GM21390 (cell line): ENCODE measurements around the gene CRY2.
A peak's percentile ranks its signal among the peaks of the same experiment; 100 is the strongest.

Experiments used
- ATAC-seq: cut with Tn5 transposase; IDR thresholded peaks from one replicate; pipeline ENCODE4 v1.9.1; 2021; ENCODE audit not compliant: unreplicated experiment

Gene CRY2

DNA sequence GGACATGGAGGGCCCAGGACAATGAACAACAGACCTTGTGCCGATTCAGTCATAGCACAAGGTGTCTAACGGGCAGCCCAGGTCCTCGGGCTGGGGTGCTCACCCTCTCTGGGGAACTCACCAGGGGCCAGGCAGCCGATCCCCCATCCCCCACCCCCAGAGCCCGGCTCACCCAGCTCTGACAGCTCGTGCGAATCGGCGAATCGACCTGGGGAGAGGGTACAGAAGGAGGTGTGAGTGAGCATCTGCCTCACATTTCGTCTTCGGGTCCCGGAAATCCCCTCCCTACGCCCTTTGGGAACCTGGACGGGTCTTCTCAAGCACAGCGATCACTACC is 70.0 kb downstream of the CRY2 start:
- no peak for ATAC-seq

DNA sequence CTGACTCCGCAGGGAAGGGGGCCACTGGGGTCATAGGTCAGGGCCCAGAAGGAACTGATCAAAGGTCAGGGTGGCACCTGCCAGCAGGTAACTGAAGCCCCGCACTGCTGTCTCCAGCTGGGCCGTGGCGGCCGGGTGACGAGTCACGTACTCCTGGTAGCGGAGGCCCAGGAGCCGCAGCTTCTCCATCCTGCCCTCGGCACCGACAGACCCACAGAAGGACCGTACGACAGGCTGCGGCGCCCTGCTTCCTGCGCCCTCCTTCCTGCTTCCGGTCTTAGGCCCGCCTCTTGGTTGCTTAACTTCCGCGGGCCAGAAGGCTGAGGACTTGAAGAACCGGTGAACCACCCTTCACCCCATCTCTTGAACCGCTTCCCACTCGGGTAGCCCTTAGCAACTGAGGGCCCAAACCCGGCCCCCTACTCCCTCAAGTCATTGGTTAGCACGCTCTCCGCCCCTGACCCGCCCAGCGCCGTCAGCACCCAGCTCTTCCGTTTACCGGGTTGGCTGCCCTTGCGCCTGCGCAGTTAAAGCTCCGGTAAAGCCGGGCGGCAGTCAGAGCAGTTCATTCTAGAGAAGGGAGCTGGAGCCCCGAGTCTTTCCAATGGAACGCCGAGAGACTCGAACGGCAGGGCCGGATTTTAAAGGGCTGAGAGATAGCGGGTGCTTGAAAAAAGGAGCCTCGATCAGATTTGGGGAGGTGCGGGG is 70.5 kb downstream of the CRY2 start, which contains the start of gene PEX16:
PEX16 (minus strand) TSS at position 255 of the 708 bp plus-strand sequence; CDS start at position 189, 66 bp downstream.
- ATAC-seq, result peak; percentile 87

DNA sequence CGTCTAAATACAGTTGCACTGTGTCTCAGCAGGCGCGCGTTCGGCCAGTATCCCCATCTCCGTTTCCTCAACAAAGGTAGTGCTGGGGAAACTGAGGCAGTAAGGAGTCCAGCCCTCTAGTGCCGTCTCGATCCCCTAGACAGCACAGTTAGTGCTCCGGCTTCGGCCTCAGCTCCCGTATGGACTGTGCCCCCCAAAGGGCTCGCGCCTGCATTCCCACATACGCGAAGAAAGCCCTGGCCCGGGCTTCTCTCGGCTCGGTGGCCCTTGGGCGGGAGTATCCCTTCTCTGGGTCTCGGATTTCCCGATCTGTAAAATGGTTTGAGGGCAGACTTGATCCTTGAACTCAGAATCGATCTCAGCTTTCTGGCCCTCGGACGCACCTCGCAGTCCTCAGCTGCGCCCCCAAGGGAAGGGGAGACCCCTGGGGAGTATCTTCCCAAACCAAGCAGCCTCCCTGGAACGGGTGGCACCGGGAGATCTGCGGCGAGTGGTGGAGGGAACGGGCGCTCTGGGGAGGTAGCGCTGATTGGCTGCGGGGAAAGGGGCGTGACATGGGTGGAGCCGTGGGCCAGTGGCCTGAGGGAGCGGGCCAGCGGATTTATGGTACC is 71.2 kb downstream of the CRY2 start:
- ATAC-seq, result peak; percentile 38

DNA sequence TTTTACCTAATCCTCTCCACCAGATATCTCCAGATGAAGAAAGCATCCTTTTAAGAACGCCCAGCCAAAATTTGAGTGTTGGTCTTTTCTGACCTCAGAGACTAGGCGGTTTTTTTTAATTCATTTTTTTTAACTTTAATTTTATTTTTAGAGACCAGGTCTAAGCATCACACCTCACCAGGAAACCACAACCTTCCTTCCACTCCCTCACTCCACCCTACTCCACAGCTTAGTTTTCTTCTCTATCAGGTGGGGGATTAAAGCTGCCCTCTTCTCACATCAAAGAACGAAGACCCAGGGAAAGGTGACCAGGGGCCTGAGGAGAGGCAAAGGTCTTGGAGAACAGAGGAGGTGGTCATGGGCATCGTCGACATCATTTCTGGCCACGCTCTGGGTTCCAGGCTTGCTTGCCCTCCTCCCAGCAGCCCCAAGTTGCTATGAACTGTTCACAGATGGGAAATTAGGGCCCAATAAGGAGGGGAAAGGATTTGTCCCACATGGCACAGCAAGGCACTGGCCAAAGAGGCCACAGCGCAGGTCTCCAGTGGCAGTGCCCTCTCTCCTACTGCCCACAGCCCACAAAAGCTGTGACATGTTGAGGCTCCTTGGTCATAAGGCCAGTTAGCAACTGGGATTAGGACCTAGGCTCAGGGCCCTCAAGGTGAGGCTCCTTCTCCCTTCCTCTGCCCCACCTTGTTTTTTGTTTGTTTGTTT is 71.8 kb downstream of the CRY2 start:
- ATAC-seq, result no peak

DNA sequence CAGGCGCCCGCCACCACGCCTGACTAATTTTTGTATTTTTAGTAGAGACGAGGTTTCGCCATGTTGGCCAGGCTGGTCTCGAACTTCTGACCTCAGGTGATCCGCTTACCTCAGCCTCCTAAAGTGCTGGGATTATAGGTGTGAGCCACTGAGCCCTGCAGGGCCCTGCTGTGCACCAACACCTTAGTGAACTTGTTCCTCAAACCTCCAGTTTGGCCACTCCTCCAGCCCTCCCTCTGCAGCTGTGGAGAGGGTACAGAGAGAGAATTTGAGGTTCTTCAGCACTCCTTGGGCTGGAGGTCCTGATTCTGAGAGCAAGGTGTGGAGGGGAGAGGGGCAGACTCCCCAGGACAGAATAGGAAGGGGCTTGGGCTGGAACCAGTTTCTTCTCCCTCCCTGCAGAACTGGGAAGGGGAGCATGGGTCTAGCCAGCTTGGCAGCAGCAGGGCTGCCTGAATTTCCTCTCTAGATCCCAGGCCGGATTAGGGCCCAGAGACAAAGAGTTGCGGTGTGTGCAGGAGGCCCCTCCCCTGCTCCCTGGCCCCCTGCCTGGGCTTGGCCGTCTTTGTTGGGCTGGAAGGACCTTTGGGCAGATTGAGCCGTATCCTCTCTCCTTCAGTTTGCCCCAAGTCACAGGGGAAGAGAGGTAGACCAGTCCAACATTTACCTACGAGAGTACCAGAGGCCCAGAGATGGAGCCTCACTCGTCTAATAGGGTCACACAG is 72.7 kb downstream of the CRY2 start:
- no peak for ATAC-seq

DNA sequence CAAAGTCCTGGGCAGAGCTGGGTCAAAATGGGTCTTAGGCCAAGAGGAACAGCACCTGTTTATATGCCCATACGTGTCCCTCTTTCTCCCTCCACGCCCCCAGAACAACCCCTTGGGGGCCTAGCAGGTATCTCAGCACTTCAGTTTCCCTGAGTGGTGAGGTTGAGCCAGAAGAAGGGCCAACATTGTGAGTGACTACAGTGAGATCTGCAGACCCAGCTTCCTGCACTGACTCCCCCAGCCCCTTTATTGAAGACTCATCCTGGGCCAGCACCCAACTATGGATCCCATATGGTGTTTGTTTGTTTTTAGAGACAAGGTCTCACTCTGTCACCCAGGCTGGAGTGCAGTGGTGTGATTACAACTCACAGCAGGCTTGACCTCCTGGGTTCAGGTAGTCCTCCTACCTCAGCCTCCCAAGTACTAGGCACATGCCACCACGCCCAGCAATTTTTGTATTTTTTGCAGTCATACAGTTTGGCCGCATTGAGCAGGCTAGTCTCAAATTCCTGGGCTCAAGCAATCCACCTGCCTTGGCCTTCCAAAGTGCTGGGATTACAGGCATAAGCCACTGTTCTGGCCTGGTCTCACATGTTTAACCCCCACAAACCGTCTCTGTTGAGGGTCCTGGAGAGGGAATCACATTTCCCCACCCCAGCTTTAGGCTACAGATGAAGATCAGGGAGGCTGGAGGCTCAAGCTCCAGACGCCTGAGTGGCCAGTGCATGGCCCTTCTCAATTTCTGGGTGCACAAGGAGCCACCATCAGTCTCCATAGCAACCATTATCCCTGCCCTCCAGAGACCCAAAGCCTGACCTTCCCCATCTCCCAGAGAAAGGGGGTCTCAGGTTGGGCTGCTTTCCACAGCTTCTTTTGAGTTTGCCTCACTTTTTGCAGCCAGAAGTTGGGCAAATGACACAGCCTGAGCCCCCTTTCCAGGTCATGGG is 73.5 kb downstream of the CRY2 start:
- ATAC-seq, result no peak

DNA sequence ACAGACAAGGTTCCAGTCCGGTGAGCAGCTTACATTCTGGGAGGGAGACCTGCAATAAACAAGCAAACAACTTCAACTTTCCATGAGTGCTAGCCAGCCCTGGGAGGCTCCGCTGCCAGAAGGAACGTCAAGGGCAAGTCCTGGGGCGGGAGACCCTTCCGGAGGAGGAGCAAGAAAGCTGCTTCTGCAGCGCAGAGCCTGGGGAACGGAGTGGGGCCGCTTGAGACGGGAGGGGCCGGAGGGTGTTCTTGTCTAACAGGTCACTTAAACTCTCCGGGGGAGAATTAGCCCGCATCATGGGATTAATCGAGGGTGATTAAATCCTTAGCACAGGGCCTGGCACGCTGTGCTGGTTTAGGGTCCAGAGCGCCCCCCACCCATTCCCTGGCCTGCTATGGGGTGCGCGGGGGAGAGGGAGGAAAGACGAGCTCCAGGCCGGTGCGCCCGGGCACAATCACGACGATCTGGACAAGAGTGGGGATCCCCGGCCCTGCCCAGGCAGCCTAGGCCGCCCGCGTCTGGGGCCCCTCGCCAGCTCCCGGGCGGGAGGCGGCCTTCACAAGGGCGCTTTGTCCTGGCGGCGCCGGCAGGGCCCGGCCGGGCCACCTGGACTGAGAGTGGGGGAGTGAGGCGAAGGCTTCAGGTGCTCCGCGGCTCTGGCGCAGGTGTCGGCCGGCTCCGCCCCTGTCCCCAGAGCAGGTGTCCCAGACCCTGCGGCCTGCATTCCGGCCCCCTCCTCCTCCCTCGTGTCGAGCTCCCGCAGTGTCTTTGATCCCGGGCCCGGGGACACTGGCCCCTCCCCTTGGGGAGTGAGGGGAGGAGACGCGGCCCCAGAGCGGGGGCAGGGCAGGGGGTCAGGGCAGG is 74.5 kb downstream of the CRY2 start:
- no peak for ATAC-seq

DNA sequence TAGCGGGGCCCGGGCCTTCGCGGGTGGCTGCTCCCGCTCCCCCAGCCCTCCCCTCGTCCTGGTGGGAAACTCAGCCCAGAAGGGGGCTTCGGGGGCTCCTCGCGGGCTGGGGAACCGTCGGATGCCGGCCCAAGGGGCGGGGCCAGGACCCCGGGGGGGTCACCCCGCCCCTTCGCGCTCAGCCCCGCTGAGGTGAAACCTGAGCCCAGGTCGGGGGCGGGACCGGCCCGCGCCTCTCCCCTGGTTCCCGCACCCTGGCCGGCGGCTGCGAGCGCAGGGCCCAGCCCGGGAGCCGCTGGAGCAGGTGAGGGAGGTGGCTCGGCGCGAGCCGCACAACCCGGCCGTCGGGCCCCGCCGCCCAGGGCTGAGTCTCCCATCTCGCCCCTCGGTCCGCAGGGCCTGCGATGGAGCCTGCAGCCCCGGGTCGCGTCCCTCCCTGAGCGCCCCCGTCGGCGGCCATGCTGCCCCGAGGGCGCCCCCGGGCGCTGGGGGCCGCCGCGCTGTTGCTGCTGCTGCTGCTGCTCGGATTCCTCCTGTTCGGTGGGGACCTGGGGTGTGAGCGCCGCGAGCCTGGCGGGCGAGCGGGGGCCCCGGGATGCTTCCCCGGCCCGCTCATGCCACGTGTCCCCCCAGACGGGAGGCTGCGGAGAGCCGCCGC is 75.3 kb downstream of the CRY2 start, which contains the start of gene LARGE2:
LARGE2 (plus strand) TSS at position 232 of the 658 bp plus-strand sequence; CDS start at position 459, 227 bp downstream.
- ATAC-seq, result no peak

DNA sequence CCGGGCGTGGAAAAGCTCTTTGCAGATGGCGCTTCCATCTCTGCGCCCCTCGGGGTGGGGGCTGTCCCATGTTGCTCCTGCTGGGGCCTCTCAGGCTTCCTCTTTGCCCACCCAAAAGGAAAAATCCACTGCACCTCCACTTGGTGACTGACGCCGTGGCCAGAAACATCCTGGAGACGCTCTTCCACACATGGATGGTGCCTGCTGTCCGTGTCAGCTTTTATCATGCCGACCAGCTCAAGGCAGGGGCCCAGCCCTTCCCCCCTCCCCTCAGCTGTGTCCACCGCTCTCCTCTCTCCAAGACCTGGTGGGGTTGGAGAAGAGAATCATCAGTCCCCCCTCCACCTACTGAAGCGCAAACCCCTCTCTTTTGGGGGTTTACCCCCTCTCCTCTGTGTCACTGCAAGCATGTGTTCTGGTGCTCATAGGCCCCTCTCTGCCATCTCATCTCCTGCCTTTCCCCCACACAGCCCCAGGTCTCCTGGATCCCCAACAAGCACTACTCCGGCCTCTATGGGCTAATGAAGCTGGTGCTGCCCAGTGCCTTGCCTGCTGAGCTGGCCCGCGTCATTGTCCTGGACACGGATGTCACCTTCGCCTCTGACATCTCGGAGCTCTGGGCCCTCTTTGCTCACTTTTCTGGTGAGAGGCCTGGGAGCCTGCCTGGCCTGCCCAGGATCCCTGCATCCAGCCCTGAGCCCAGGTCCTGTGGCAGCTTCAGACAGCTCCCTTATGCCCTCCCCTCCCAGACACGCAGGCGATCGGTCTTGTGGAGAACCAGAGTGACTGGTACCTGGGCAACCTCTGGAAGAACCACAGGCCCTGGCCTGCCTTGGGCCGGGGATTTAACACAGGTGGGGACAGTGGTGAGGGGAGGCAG is 77.0 kb downstream of the CRY2 start:
- no peak for ATAC-seq

DNA sequence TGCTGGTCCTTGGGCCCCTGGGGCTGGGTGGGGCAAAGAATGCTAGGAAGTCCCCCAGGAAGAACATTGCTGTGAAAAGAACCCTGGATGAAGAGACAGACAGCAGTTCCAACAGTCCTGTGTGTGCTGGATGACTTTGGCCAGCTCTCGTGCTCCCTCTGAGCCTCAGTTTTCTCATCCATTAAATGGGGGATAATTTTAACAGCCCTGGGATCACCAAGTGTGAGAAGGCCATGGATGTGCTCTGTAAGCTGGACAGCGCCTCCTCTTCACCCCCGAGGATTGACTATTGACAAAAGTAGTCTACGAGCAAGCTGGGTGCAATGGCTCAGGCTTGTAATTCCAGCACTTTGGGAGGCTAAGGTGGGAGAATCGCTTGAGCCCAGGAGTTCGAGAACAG is 77.7 kb downstream of the CRY2 start:
- ATAC-seq, result no peak

DNA sequence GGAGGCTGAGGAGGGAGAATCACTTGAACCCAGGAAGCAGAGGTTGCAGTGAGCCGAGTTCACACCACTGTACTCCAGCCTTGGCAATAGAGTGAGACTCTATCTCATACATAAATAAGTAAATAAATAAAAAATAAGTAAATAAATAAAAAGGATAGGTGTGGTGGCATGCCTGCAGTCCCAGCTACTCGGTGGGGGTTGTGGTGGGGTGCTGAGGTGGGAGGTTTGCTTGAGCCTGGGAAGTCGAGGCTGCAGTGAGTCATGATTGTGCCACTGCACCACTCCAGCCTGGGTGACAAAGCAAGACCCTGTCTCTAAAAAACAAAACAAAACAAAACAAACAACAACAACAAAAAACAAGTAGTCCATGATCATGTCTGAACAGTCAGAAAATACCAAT is 78.3 kb downstream of the CRY2 start:
- no peak for ATAC-seq

DNA sequence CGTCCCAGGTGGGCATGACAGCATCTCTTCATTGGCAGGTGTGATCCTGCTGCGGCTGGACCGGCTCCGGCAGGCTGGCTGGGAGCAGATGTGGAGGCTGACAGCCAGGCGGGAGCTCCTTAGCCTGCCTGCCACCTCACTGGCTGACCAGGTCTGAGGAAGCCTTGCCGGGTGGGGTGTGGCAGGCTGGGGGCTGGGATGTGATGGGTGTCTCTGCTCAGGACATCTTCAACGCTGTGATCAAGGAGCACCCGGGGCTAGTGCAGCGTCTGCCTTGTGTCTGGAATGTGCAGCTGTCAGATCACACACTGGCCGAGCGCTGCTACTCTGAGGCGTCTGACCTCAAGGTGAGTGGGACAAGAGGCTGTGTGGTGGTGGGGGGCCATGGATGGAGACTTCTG is 78.7 kb downstream of the CRY2 start:
- ATAC-seq, result no peak

DNA sequence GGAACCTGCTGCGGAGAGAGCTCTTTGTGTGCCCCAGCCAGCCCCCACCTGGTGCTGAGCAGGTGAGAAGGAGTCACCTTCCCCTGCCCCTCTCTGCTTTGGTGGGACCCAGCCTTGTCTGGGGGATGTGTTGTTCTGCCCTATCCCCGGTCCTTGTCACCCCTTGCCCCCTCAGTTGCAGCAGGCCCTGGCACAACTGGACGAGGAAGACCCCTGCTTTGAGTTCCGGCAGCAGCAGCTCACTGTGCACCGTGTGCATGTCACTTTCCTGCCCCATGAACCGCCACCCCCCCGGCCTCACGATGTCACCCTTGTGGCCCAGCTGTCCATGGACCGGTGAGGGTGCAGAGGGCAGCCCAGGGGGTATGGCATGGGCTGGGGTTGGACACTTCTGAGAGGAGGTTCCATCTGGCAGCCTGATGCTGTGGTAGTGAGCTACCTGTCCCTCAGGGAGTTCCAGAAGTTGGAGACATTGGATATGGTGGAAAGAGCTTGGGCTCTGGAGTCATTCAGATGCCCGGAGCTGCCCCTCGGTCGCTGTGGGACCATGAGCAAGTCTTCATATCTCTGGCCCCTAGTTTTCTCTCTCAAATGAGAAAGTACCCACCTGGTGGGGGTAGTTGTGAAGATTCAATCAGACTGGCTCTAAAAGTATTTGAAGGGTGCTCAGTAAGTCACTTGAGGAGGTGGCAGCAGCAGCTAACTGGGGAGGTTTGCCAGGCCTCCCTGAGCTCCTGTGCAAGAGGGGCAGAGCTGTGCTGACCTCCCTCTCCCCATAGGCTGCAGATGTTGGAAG is 79.5 kb downstream of the CRY2 start:
- ATAC-seq, result no peak

DNA sequence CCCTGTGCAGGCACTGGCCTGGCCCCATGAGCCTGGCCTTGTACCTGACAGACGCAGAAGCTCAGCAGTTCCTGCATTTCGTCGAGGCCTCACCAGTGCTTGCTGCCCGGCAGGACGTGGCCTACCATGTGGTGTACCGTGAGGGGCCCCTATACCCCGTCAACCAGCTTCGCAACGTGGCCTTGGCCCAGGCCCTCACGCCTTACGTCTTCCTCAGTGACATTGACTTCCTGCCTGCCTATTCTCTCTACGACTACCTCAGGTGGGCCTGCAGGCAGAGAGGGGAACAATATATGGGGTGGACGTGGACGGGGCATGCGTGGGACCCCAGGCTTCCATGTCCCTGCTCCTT is 80.0 kb downstream of the CRY2 start:
- ATAC-seq, result no peak

DNA sequence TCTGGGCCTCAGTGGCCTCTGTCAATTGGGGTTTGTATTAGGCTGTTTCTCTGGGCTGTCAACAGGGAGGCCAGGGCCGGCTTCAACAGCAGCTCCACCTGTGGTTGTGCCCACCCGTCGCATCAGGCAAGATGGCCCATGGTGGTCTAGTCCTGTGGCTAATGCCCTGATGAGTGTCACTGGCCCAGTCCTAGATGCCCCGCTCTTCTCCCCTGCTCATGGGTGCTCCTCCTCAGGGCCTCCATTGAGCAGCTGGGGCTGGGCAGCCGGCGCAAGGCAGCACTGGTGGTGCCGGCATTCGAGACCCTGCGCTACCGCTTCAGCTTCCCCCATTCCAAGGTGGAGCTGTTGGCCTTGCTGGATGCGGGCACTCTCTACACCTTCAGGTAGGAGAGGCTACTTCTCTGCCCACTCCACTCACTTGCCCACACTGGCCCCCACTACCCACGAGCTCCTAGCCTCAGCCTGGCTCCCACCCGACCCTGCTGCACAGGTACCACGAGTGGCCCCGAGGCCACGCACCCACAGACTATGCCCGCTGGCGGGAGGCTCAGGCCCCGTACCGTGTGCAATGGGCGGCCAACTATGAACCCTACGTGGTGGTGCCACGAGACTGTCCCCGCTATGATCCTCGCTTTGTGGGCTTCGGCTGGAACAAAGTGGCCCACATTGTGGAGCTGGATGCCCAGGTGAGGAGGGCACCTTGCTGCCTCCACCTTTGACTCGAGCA is 80.6 kb downstream of the CRY2 start:
- ATAC-seq, result no peak

DNA sequence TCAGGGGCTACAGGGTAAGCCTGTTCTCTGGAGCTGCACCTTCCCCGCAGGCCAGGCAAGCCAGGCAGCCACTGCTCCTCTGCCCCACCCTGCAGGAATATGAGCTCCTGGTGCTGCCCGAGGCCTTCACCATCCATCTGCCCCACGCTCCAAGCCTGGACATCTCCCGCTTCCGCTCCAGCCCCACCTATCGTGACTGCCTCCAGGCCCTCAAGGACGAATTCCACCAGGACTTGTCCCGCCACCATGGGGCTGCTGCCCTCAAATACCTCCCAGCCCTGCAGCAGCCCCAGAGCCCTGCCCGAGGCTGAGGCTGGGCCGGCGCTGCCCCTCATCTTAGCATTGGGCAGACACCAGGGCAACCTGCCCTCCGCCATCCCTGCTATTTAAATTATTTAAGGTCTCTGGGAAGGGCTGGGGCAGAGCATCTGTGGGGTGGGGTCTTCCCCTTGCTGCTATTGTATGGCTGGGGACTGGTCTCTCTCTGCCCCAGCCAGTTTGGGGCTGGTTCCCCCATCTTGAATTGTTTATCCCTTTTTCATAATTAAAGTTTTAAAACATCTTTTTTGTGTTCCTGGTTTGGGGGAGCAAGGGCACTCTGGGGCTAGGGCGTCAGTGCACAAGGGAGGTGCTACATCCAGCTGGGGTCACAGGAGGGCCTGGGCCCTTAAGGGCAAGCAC is 81.4 kb downstream of the CRY2 start:
- no peak for ATAC-seq
